ENCODE measurements around the gene PTDSS2. TPM values are rescaled to one million over a fixed set of nuclear protein-coding genes. Genes with fewer than 3 reads are reported as not detected.
A peak's percentile ranks its signal among the peaks of the same experiment; 100 is the strongest.

Gene PTDSS2
- total and polyA plus RNA-seq, 9 of the 15 experiments (the other 6 are each of a cell fraction or from before 2014, with no cell fraction given) = 0.45 to 53.9 (median 17.2) TPM

DNA sequence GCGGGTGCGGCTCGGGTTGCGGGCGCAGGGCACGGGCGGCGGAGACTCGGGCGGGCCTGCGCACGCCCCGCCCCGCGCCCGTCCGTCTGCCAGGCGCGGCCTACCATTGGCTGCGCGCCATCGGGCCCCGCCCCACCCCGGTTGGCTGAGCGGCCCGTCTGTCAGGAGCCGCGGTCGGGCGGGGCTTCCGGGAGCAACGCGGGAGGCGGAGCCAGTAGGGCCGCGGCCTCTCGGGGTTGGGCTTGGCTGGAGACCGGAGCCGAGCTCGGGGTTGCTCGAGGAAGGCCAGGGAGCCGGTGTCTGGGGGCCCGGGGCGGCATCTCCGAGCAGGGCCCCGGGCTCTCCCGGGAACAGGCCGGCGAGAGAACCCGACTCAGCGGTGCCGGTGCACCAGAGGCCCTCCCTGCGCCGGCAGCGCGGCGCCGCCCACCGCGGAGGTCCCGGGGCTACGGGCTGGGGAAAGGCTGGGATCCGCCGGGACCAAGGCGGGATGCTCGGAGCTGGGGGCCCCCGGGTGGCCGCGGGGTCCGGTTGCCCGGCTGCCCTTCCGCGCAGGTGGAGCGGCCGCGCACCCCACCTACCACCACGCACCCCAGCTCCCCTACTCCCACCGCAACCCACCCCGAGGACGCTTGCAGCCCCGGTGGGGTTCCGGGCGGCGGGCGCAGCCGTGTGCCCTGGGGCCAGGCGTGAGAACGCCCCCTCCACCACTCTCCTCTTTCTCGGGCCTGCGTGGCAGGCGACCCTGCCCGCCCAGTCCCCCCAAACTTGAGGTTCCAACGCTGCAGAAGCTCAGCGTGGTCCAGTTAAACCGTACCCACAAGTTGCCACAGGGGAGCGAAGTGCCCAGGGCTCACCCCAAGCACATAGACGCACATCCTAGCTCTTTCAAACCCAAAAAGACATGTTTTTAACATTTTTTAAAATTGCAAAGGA, 85.7 kb downstream of the PTDSS2 start, which contains the start of gene HRAS (continued):
- TF ChIP-seq, protein P1, sequence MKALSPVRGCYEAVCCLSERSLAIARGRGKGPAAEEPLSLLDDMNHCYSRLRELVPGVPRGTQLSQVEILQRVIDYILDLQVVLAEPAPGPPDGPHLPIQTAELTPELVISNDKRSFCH (CRISPR knock-in tag; IDR thresholded peaks at IDR 0.05) = no peak
- TF ChIP-seq, protein P1 (tag; IDR thresholded peaks at IDR 0.05) = no peak
- TF ChIP-seq KDM5B (IDR thresholded peaks at IDR 0.05; ENCODE audit: insufficient replicate concordance, low read depth, low read length) = no peak
- TF ChIP-seq ATF1 (CRISPR knock-in tag; IDR thresholded peaks at IDR 0.05) = no peak
- no peak for TF ChIP-seq ATF1 (tag; IDR thresholded peaks at IDR 0.05)
- TF ChIP-seq MAFF (IDR thresholded peaks at IDR 0.05; ENCODE audit: low read length) = no peak
- TF ChIP-seq DIDO1 (tag; IDR thresholded peaks at IDR 0.05; ENCODE audit: low read depth) = no peak
- TF ChIP-seq ZNF586 (CRISPR knock-in tag; conservative IDR thresholded peaks at IDR 0.05) = no peak
- no peak; the same call in 1 of the 2 replicates for TF ChIP-seq CBX1 (IDR thresholded peaks at IDR 0.05; ENCODE audit: low read depth)
- no peak for TF ChIP-seq GABPB2 (CRISPR knock-in tag; conservative IDR thresholded peaks at IDR 0.05)
- no peak; the same call in 1 of the 2 replicates for TF ChIP-seq GATAD2B (IDR thresholded peaks at IDR 0.05; ENCODE audit: borderline replicate concordance)
- TF ChIP-seq, protein P2, sequence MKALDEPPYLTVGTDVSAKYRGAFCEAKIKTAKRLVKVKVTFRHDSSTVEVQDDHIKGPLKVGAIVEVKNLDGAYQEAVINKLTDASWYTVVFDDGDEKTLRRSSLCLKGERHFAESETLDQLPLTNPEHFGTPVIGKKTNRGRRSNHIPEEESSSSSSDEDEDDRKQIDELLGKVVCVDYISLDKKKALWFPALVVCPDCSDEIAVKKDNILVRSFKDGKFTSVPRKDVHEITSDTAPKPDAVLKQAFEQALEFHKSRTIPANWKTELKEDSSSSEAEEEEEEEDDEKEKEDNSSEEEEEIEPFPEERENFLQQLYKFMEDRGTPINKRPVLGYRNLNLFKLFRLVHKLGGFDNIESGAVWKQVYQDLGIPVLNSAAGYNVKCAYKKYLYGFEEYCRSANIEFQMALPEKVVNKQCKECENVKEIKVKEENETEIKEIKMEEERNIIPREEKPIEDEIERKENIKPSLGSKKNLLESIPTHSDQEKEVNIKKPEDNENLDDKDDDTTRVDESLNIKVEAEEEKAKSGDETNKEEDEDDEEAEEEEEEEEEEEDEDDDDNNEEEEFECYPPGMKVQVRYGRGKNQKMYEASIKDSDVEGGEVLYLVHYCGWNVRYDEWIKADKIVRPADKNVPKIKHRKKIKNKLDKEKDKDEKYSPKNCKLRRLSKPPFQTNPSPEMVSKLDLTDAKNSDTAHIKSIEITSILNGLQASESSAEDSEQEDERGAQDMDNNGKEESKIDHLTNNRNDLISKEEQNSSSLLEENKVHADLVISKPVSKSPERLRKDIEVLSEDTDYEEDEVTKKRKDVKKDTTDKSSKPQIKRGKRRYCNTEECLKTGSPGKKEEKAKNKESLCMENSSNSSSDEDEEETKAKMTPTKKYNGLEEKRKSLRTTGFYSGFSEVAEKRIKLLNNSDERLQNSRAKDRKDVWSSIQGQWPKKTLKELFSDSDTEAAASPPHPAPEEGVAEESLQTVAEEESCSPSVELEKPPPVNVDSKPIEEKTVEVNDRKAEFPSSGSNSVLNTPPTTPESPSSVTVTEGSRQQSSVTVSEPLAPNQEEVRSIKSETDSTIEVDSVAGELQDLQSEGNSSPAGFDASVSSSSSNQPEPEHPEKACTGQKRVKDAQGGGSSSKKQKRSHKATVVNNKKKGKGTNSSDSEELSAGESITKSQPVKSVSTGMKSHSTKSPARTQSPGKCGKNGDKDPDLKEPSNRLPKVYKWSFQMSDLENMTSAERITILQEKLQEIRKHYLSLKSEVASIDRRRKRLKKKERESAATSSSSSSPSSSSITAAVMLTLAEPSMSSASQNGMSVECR (CRISPR knock-in tag; IDR thresholded peaks at IDR 0.05) = no peak
- peak; percentile 93 for TF ChIP-seq GABPB1 (CRISPR knock-in tag; IDR thresholded peaks at IDR 0.05)
- peak; percentile 61 for TF ChIP-seq TAF1 (IDR thresholded peaks at IDR 0.05; ENCODE audit: control insufficient read depth, extremely low read depth, insufficient read depth, low read length, severe bottlenecking)
- TF ChIP-seq COPS2 (conservative IDR thresholded peaks at IDR 0.05) = no peak
- no peak for TF ChIP-seq MECOM (CRISPR knock-in tag; IDR thresholded peaks at IDR 0.05)
- TF ChIP-seq ZNF282 (CRISPR knock-in tag; IDR thresholded peaks at IDR 0.05) = no peak
- no peak for TF ChIP-seq DMBX1 (CRISPR knock-in tag; IDR thresholded peaks at IDR 0.05; ENCODE audit: borderline replicate concordance)
- no peak for TF ChIP-seq ARID2 (IDR thresholded peaks at IDR 0.05)
- TF ChIP-seq, protein P3, sequence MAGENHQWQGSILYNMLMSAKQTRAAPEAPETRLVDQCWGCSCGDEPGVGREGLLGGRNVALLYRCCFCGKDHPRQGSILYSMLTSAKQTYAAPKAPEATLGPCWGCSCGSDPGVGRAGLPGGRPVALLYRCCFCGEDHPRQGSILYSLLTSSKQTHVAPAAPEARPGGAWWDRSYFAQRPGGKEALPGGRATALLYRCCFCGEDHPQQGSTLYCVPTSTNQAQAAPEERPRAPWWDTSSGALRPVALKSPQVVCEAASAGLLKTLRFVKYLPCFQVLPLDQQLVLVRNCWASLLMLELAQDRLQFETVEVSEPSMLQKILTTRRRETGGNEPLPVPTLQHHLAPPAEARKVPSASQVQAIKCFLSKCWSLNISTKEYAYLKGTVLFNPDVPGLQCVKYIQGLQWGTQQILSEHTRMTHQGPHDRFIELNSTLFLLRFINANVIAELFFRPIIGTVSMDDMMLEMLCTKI (IDR thresholded peaks at IDR 0.05; ENCODE audit: partially characterized antibody) = no peak
- TF ChIP-seq ZNF449 (CRISPR knock-in tag; IDR thresholded peaks at IDR 0.05) = no peak
